Esophagus squamous epithelium (tissue), 5 donors: ENCODE results near the gene NRXN3. TPM values are rescaled to one million over a fixed set of nuclear protein-coding genes. Genes with fewer than 3 reads are reported as not detected.

Experiments used
- DNase-seq: peaks from one replicate; lab custom pipeline; 2025; lab: John Stamatoyannopoulos, UW
- H3K27ac ChIP-seq, 4 donors: fragments of 200-600 bp; sonication (generic); one replicate each; pipeline ENCODE4 v1.5.1; 2016 to 2019; ENCODE audit warnings: mild to moderate bottlenecking in 1 of 4
- H3K27me3 ChIP-seq, 4 donors: fragments of 200-600 bp; sonication (generic); 1 replicate in 3 of 4; 2 replicates in 1 of 4; pipeline versions ENCODE4 v1.5.1 to v1.6.0; 2017 to 2021; ENCODE audit warnings: antibody characterized with exemption in 1 of 4
- H3K36me3 ChIP-seq, 3 donors: fragments of 200-600 bp; sonication (generic); one replicate each; pipeline ENCODE4 v1.5.1; 2016 to 2019
- H3K4me1 ChIP-seq, 3 donors: fragments of 200-600 bp; sonication (generic); one replicate each; pipeline ENCODE4 v1.5.1; 2017 to 2019
- H3K4me3 ChIP-seq, 4 donors: fragments of 200-600 bp; sonication (generic); 1 replicate in 3 of 4; 2 replicates in 1 of 4; pipeline ENCODE4 v1.5.1; 2016 to 2019; ENCODE audit warnings: mild to moderate bottlenecking in 2 of 4, moderate library complexity in 1 of 4
- H3K9me3 ChIP-seq, 3 donors: fragments of 200-600 bp; sonication (generic); one replicate each; pipeline ENCODE4 v1.5.1; 2016 to 2019
- CTCF ChIP-seq, 6 experiments: fragments of 450-650 bp in 4 of 6; fragments of 200-600 bp in 2 of 6; sonication (generic) in 2 of 6; IDR thresholded peaks; one replicate each; pipeline ENCODE4 v1.5.1; 2016 to 2019; ENCODE audit warnings: antibody characterized with exemption in 6 of 6, mild to moderate bottlenecking in 4 of 6, moderate library complexity in 4 of 6
- POLR2A ChIP-seq, 4 donors: fragments of 450-650 bp; IDR thresholded peaks; one replicate each; pipeline ENCODE4 v1.6.1; 2017; ENCODE audit warnings: antibody characterized with exemption in 4 of 4, mild to moderate bottlenecking in 4 of 4, moderate library complexity in 3 of 4
- WGBS, 2 donors: methylation state at CpG; one replicate each; pipeline ENCODE4 v1.1.5; 2018; 5-methylcytosine and 5-hydroxymethylcytosine counted together
- intact Hi-C: fragments of 100-400 bp; cut with DNase I; formaldehyde crosslinking; loops from one replicate; pipeline ENCODE4 v1.15.0; 2022
- total RNA-seq, 4 donors: library from RNA; depleted of rRNA; stranded (reverse); fragments of >200 nt; gene quantifications; one replicate each; pipeline ENCODE4 v1.1.0, GENCODE V29; 2016
- donor health status: DM: yes; HTN: yes; CAD: no.

NRXN3 gene
- total RNA-seq, 4 donors from 2014 or later = 0.30 to 15.8 (median 1.5) TPM

- TF ChIP-seq CTCF (IDR thresholded peaks at IDR 0.05) = no peak
- no peak for TF ChIP-seq POLR2A (IDR thresholded peaks at IDR 0.05)
- H3K36me3 ChIP-seq = no peaks in the 10 kb centered on the region
- no peaks in the 10 kb centered on the region for H3K9me3 ChIP-seq
- 67 to 70% methylated on average over 4 of the region's 4 CpGs for WGBS, 2 donors
- no peaks in the 10 kb centered on the region for H3K27me3 ChIP-seq
- H3K4me1 ChIP-seq = no peaks in the 10 kb centered on the region
- H3K4me3 ChIP-seq = no peak overlapping the region
- H3K27ac ChIP-seq = no peak overlapping the region
- no peak for DNase-seq
- intact Hi-C loops = no loop called here
Observed at GRCh38 chr14:78785265-78785664, 615.1 kb downstream of the NRXN3 start.

- no peaks in the 10 kb centered on the region for H3K4me1 ChIP-seq
- no peak overlapping the region for H3K4me3 ChIP-seq
- H3K36me3 ChIP-seq = no peaks in the 10 kb centered on the region
- TF ChIP-seq CTCF (IDR thresholded peaks at IDR 0.05) (no peak), POLR2A (IDR thresholded peaks at IDR 0.05) (no peak)
- H3K9me3 ChIP-seq = no peaks in the 10 kb centered on the region
- H3K27me3 ChIP-seq = no peaks in the 10 kb centered on the region
- DNase-seq = no peak
- H3K27ac ChIP-seq = no peak overlapping the region
- intact Hi-C loops = no loop called here
- 50 to 58% methylated on average over 2 of the region's 2 CpGs for WGBS, 2 donors
Observed at GRCh38 chr14:78788467-78789360, 618.5 kb downstream of the NRXN3 start.

- no peaks in the 10 kb centered on the region for H3K36me3 ChIP-seq
- intact Hi-C loops = no loop called here
- no peak for TF ChIP-seq POLR2A (IDR thresholded peaks at IDR 0.05)
- no peak for TF ChIP-seq CTCF (IDR thresholded peaks at IDR 0.05)
- DNase-seq = no peak
- no peaks in the 10 kb centered on the region for H3K4me1 ChIP-seq
- no peaks in the 10 kb centered on the region for H3K9me3 ChIP-seq
- H3K27ac ChIP-seq = no peak overlapping the region
- H3K27me3 ChIP-seq = no peaks in the 10 kb centered on the region
- 2 to 3% methylated on average over 2 of the region's 2 CpGs for WGBS, 2 donors
- no peak overlapping the region for H3K4me3 ChIP-seq
Observed at GRCh38 chr14:78790271-78790670, 620.1 kb downstream of the NRXN3 start.

GRCh38 chr14:78798757-78799156 is 628.6 kb downstream of the NRXN3 start:
- Histone ChIP-seq H3K27ac (no peak overlapping the region), H3K27me3 (no peaks in the 10 kb centered on the region), H3K4me1 (no peaks in the 10 kb centered on the region), H3K36me3 (no peaks in the 10 kb centered on the region), H3K4me3 (no peak overlapping the region), H3K9me3 (no peaks in the 10 kb centered on the region)
- DNase-seq = no peak
- WGBS, 2 donors = 63 to 67% methylated on average over 2 to 3 of the region's 5 CpGs
- TF ChIP-seq CTCF (IDR thresholded peaks at IDR 0.05) = no peak
- no peak for TF ChIP-seq POLR2A (IDR thresholded peaks at IDR 0.05)
- intact Hi-C loops = no loop called here

GRCh38 chr14:78805570-78805969 is 635.4 kb downstream of the NRXN3 start:
- TF ChIP-seq POLR2A (IDR thresholded peaks at IDR 0.05) (no peak), CTCF (IDR thresholded peaks at IDR 0.05) (no peak)
- Histone ChIP-seq H3K36me3 (no peaks in the 10 kb centered on the region), H3K4me1 (no peaks in the 10 kb centered on the region), H3K4me3 (no peak overlapping the region), H3K27me3 (no peaks in the 10 kb centered on the region), H3K9me3 (no peaks in the 10 kb centered on the region), H3K27ac (no peak overlapping the region)
- intact Hi-C loops = no loop called here
- 20 to 21% methylated on average over 3 of the region's 3 CpGs for WGBS, 2 donors
- DNase-seq = no peak
